GM21447 (cell line): ENCODE data around the gene DDO.

Source experiments
- ATAC-seq: cut with Tn5 transposase; IDR thresholded peaks from one replicate; pipeline ENCODE4 v1.9.1; 2021; ENCODE audit not compliant: unreplicated experiment

The DDO gene

GRCh38 chr6:110348961-110349690, 66.2 kb downstream of the DDO start:
- no peak for ATAC-seq

DNA sequence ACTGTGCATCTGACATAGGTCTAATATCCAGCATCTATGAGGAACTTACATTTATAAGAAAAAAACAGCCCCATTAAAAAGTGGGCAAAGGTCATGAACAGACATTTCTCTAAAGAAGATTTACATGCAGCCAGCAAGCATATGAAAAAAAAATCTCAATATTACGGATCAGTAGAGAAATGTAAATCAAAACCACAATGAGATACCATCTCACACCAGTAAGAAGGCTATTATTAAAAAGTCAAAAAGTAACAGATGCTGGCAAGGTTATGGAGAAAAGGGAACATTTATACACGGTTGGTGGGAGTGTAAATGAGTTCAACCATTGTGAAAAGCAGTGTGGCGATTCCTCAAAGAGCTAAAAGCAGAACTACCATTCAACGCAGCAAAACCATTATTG, 70.3 kb downstream of the DDO start:
- ATAC-seq: no peak

DNA sequence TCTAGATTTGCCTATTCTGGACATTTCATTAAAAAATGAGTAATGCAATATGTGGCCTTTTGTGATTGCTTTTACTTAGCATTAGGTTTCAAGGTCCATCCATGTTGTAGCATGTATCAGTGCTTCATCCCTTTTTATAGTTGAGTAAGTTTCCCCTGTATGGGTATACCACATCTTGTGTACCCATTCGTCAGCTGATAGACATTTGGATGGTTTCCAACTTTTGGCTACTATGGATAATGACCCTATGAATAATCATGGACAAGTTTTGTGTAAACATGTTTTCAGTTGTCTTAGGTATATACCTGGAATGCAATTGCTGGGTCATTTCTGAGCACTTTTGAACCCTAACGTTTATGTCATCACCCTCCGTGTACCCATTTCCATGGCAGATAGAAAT, 72.6 kb downstream of the DDO start:
- no peak for ATAC-seq
